Stimulated activated CD8-positive, alpha-beta memory T cell treated with anti-CD3 and anti-CD28 coated beads, Interleukin-7, amount 100 ng/mL, for 1 hour (primary cell): ENCODE data around the gene ADM.
"Not testable (repeated sequence)": the region's sequence is repeated elsewhere in the genome, so short reads cannot be mapped to it uniquely, and the experiment has no call there.

Source experiments
- DNase-seq, 2 donors: peaks; one replicate each; pipeline ENCODE4 v3.0.0-alpha.2; 2020; ENCODE audit warnings: low read depth in 2 of 2

The ADM gene, protein sequence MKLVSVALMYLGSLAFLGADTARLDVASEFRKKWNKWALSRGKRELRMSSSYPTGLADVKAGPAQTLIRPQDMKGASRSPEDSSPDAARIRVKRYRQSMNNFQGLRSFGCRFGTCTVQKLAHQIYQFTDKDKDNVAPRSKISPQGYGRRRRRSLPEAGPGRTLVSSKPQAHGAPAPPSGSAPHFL

DNA sequence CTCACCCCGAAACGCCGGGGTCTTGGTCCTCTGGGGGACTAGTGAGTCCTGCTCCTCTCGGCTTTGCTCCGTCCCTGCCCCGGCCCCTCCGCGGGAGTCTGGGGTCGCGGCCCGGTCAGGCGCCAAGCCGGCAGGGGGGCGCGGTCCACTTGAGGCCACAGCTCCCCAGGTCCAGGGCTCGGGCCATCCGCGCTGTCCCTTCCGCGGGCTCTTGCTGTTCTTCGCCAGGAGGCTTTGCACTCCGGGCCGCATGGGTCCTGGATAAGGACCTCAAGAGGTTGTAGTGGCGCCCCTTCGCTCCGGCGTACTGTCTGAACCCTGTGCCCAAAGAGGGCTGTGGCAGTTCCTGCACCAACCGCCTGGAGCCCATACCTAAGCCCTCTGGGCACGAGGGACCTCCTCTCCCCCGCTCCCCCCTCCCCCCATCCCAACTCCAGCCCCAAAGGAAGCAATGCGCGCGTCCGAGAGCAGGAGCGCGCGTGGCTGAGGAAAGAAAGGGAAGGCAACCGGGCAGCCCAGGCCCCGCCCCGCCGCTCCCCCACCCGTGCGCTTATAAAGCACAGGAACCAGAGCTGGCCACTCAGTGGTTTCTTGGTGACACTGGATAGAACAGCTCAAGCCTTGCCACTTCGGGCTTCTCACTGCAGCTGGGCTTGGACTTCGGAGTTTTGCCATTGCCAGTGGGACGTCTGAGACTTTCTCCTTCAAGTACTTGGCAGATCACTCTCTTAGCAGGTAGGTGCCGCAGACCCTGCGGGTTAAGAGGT lies at the start of gene ADM:
TSS of gene ADM (plus strand) at position 579 of the 767 bp plus-strand sequence. CDS start 628 bp downstream, outside the sequence.
- DNase-seq: no peak

DNA sequence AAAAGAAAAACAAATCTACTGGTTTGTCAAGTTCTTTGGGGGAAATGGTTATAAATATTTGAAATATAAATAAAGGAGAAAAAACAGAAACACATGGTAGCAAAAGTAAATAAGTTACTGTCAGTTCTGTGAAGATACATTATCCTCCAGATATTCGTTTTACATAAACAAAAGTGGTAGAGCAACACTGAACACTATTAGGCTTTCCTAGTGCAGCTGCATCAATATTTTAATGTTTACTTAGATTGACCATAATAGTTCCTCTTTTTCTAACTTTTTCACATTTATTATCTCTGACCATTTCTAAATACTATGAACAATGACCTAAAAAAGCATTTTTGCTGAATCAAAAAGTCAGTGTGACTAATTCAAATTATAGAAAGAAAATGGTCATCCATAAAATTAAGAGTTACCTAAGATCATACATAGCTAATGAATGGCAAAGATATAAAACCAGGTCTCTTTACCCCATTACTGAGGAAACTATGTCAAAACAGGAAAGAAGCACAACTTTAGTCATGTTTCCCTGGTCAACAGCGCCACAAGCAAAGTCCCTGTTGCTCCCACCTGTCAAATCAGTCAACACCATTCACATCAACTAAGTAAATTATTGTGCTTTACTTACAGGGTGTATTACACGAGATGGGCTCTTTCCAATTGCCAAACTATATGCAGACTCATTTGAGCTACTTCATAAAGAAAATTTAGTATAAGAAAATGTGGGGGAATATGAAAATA lies 49.3 kb upstream of the ADM start:
- no peak for DNase-seq

DNA sequence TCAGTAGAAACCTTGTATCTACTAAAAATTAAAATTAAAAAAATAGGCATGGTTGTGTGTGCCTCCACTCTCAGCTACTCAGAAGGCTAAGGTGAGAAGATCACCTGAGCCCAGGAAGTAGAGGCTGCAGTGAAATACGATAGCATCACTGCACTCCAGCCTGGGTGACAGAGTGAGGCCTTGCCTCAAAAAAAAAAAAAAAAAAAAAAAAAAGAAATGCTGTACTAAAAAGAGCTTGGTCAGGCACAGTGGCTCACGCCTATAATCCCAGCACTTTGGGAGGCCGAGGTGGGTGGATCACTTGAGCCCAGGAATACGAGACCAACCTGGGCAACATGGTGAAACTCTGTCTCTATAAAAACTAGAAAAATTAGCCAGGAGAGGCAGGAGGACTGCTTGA lies 47.4 kb upstream of the ADM start:
- no peak for DNase-seq

DNA sequence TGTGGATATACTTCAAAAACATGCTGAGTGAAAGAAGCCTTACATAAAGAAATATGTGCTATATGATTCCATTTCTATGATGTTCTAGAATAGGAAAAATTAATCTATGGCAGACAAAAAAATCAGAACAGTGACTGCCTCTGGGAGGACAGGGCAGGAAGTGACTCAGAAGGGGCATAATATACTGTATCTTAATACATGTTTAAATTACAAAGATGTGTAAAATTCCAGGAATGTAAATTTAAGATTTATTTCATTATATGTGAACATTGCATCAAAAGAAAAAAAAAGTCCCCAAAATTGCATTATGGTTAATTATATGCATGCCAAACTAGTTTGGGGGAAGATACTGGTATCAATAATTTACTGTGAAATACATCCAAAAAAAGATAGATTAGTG lies 43.1 kb upstream of the ADM start:
- DNase-seq: no peak

DNA sequence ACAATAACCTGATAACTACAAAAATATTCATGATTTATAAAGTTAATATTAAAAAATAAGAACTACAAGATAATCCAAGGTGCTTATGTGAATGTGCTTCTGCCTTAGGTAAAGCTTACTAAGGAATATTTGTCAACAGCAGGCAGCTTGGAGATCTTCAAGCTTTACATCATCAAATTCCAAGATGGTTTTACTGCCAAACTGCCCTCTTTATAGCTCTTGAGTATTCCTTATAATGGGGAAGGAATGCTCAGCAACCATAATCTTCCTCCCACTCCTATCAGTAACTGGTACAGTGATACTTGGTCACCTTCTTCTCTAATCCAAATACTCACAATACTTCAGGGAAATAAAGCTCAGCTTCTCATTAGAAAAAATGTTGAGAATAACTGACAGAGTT lies 40.9 kb upstream of the ADM start:
- no peak for DNase-seq

DNA sequence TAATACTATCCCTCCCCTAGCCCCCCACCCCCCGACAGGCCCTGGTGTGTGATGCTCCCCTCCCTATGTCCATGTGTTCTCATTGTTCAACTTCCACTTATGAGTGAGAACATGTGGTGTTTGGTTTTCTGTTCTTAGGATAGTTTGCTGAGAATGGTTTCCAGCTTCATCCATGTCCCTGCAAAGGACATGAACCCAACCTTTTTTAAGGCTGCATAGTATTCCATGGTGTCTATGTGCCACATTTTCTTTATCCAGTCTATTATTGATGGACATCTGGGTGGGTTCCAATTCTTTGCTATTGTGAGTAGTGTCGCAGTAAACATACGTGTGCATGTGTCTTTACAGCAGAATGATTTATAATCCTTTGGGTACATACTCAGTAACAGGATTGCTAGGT lies 40.2 kb upstream of the ADM start:
- DNase-seq: not testable (repeated sequence)

DNA sequence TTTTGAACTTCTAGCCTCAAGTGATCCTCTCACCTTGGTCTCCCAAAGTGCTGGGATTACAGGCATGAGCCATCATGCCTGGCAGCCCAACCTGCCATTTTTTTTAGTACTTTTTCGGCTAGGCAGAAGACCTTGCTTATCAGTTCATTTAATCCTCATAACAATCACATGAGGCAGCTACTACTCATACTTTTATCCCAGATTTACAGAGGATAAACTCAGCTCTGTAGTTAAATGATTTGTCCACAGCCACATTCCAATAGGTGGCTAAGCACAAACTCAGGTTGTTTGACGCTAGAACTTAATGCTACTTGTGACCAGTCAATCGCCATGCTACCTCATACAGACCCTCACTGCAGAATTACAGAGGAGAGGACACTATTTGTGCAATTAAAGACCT lies 38.9 kb upstream of the ADM start:
- DNase-seq: no peak

DNA sequence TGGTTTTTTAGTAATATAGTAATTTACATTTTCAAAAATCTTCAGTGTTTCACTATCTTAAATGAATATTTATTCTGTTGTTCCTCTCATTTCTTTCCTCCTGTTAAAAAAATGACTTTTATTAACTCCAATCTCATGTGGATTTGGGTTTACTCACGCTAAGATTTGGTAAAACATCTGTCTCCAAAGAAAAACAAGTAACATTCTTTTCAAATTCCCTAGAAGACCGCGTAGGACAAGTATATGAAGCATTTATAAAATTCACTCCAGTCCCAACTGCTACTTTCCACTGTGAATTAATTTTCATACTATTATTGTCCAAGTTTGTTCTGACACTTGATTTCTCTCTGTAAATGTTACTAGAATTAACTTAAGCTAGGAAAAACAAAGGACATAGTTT lies 37.1 kb upstream of the ADM start:
- DNase-seq: no peak

DNA sequence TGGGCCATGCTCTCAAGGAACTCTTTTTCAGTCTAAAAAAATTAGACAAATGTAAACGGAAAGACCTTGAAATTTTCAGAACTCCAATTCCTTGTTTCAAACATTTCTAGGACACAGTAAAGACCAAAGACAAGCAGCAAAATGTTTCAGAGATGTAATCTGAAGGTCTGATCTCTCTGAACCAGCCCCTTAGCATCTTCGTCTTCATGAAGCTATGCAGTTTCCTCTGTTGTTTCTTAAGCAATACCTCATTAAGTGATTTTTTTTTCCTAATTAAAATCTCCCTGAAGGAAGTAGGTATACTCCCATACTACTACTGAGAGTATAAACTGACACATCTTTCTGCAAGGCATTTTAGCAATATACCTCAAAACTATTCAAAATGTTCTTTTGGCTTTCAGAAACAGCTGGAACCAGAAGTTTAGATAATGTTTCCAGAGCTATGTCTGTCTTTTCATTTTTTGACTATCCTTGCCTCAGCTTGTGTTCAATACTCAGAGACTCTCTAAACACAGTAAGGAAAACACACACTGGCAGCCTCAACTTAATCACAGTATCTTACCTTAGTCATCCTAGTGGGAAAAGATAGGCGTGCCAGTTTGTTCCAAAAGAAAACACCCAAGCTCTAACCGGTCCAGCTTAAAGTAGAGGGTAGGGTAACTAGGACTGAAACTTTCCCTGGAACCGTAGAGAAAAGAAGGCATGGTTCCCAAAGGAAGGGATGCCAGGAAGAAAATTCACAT lies 36.0 kb upstream of the ADM start:
- no peak for DNase-seq

DNA sequence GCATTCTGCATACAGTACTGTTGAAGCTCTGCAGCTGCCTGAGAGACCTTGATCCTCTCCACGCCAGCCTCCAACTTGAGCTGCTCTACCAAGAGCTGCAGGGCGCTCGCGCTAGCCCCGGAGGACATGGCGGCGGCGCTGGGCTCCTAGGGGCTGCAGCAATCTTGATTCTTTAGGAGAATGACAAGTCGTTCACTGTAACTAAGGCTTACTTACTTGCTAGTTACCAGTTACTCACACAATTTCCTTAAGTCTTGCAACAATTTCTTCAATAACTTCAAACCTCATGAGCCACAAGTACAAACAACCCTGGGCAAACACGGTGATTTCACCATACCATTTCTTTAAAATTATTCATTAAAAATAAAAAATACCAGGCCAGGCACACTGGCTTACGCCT lies 32.7 kb upstream of the ADM start:
- no peak for DNase-seq

DNA sequence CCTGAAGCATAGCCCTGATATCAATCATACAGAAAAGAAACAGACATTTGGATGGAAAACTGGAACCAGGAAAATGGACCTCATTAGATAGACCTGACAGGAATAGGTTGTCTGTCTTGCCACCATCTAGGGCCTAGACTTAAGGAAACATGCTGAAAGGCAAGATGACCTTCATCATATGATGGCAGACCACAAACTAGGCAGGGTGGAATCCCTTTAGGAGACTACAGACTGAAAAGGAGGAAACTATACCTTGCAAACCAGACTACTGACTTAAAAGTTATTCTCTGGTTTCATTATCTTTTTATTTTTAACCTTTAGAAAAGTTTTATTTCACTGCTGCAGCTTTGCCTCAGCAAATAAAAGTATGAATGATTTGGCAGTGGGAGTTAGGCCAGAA lies 31.1 kb upstream of the ADM start:
- DNase-seq: no peak

DNA sequence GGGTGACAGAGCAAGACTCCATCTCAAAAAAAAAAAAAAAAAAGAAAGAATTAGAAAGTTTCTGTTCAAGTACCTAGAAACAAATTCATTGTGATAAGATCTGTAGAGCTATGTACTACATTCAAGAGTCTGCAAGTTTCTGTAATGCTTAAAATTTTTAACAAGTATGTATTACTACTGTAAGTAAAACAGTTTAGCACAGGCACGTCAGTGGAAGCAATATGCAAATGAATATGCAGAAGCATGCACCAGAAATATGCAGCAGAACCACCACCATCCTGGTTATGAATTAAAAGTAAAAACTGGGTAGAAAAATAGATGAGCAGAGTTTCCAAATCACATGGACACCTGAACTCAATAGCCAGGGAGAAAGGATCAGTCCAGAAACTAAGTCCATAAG lies 30.1 kb upstream of the ADM start:
- DNase-seq: no peak

DNA sequence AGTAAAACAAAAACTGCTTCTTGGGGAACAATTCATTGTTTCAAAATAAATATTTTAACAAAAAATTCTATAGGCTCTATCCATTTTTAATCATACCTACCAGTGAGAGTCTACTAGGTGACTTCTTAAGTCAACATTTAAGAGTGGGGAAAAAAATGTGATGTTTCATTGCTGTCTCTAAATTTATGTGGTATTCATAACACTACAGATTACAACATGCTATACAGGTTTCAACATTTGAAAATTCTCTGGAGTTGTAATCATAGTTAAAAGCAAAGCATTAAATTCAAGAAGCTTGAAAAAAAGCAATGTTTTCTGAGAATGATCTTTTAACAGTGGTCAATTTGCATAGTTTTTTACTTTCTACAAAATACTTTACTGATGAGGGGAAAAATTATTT lies 29.2 kb upstream of the ADM start:
- DNase-seq: no peak

DNA sequence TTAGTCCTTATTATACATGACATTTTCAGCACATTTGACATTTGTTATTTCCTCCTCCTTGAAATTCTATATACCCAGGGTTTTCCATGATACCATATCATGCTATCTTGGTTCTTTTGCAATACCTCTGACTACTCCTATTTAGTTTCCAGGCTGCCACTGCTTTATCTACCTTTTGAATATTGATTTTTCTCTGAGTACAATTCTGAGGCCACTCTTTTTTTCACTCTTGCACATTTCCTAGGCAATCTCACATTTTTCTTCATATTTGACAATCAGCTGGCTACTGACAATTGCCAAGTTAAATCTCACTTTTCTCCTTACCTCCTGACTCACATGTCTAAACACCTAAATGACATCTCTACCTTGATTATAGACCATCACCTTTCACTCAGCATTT lies 22.8 kb upstream of the ADM start:
- no peak for DNase-seq

DNA sequence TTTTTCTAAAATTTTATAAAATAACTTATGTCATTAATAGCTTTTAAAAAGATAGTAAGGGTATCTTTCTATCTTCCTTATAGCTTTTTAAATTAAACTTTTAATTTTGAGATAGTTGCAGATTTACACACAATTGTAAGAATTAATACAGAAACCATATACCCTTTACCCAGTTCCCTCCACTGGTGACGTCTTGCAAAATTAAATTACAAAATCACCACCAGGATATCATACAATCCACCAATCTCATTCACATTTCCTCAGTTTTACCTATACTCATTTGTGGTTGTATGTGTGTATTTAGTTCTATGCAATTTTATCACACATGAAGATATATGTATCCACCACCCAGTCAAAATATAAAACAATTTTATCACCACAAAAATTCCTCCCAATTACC lies 20.9 kb upstream of the ADM start:
- DNase-seq: no peak

DNA sequence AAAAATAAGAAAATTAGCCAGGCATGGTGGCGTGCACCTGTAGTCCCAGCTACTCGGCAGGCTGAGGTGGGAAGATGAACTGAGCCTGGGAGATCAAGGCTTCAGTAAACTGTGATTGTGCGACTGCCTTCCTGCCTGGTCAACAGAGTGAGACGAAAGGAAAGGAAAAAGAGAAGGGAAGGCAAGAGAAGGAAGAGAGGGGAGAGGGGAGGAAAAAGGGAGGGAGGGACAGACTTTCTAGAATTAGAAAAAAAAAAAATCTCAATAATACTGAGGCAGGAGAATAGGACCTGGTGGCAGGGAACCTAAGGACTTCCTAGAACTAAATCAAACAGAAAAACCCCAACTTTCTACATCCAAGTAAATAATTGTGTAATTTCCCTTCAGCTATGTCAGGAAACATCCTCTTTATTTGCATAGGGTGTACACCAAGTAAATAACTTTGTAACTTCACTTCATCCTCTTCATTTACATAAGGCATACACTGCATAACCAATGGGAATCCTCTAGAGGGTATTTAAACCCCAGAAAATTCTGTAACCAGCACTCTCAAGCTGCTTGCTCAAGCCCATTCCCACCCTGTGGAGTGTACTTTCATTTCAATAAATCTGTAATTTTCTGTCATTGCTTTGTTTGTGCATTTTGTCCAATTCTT lies 19.6 kb upstream of the ADM start:
- no peak for DNase-seq

DNA sequence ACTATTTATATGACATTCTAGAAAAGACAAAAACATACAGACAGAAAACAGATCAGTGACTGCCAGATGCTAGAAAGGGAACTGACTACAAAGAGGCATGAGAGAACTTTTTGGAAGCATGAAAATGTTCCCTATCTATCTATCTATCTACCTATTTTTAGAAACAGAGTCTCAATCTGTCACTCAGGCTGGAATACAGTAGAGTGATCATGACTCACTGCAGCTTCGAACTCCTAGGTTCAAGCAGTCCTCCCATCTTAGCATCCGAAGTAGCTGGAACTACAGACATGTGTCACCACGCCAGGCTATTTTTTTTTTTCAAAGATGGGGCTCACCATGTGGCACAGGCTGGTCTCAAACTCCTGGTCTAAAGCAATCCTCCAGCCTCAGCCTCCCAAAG lies 17.7 kb upstream of the ADM start:
- DNase-seq: no peak

DNA sequence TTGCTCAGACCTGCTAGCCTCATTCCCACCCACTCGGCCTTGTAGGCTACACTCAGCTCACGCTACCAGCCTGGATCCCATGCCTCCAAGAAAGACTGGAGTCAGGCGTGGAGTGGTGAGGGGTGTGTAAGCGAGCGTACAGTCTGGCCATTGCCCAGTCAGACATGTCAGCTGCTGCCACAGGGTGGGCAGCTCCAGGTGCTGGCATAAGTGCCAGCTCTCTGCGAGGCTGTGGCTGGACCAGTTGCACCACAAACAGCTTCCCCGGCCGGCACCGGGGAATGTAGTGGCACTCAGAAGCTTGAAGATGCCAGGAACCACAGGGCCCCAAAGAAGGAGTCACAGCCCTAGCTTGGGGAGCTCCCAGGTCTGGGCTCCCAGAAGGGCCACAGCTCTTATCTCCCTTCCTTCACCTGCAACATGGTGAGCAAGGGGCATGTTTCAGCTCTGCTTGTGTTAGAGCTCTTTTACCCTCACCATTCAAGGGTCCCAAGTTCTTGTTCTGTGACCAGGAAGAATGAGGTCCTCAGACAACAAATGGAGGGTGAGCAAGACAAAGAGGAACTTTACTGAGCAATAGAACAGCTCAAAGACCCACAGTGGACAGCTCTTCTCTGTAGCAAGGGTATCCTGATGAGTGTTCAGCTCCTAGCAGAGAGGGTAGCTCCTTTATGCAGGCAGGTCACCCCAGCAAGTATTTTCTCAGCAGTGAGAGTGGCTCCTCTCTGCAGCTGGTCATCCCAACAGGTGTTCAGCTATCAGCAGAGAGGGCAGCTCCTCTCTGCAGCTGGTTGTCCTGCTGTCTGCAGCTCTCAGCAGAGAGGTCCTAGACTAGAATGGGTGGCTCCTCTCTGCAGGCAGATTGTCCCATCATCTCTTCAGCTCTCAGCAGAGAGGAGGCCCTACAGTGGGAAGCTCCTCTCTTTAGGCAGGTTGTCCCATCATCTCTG lies 16.8 kb upstream of the ADM start:
- no peak for DNase-seq

DNA sequence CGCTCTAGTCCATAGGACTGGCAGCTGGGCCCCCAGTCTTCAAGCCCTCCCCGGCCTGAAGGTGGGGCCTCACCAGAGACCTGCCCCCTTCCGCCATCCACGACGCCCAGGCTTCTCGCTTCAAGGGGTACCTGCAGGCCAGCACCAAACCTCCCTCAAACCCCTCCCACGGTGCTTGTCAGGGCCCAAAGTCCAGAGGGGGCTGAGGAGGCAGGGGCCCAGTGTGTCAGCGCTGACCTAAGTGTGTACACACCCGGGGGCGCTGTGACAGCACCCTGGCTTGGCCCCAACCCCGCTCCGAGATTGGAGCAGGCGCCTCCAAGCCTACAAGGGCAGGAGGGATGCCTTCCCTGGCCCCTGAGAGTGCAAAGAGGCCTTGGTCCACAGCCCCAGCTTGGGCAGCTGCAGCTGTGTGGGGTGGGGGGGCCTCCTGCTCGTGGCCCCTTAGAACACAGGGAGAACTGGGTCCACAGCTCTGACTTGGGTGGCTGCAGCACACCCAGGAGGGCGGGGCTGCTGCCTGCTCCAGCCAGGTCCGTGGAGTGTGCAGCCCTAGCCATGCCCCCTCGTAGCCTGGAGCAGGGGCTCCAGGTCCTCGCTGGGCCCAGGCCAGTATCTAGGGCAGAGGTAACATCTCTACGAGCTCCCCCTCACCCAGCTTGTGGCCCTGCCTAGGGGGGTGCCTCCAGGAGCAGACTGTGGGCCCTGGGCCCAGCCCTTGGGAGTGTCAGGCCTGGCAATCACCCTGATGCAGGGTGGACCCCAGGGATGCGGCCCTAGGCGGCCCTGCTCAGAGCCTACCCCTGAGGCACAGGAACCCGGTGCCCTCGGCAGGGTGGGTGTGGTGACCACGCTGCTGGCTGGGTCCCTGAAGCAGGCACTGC lies 15.8 kb upstream of the ADM start:
- DNase-seq: no peak
